Head of caudate nucleus (tissue), 42 donors: ENCODE measurements around the gene JAK1.

Experiments
- DNase-seq, 42 donors: peaks; one replicate each; pipeline versions ENCODE4 v3.0.0 to v3.0.0-alpha.2; 2020 to 2021; ENCODE audit warnings: mixed read lengths in 7 of 42
- intact Hi-C: fragments of 100-400 bp; cut with DNase I; formaldehyde crosslinking; loops from one replicate; pipeline ENCODE4 v1.15.0; 2022

The JAK1 gene

GRCh38 chr1:64981601-64982533 lies 15.5 kb upstream of the JAK1 start:
- DNase-seq = no peak
- intact Hi-C loops = no loop called here

- intact Hi-C loops = no loop called here
- DNase-seq = no peak
Observed at GRCh38 chr1:64980745-64981600, 14.6 kb upstream of the JAK1 start.

GRCh38 chr1:64979358-64979757 lies 13.0 kb upstream of the JAK1 start:
- DNase-seq = no peak
- intact Hi-C loops = no loop called here

- intact Hi-C loops = no loop called here
- DNase-seq = no peak
Observed at GRCh38 chr1:64976361-64976760, 10.0 kb upstream of the JAK1 start.

- intact Hi-C loops = no loop called here
- DNase-seq = peak in 10 of 42 donors; percentile 8 to 63 (median 26)
Observed at GRCh38 chr1:64975740-64976139, 9.4 kb upstream of the JAK1 start.

- no peak for DNase-seq
- intact Hi-C loops = no loop called here
Observed at GRCh38 chr1:64975127-64975526, 8.8 kb upstream of the JAK1 start.

- intact Hi-C loops = no loop called here
- no peak for DNase-seq
Observed at GRCh38 chr1:64974288-64974825, 8.0 kb upstream of the JAK1 start.

GRCh38 chr1:64973061-64973647 lies 6.8 kb upstream of the JAK1 start:
- DNase-seq = no peak

GRCh38 chr1:64969305-64970046 lies 3.1 kb upstream of the JAK1 start:
- intact Hi-C loops = loop anchor here (10.0 kb wide), 1 partner anchor 95 kb away; no protein-coding TSS in a partner anchor
- no peak for DNase-seq

More at GRCh38 chr1:64973061-64973647, 6.8 kb upstream of the JAK1 start:
- intact Hi-C loops = no loop called here

GRCh38 chr1:64967381-64967780 lies 1.0 kb upstream of the JAK1 start:
- no peak for DNase-seq
- intact Hi-C loops = loop anchor here (10.0 kb wide), 1 partner anchor 97 kb away; no protein-coding TSS in a partner anchor

- peak; percentile 16 to 71 (median 46) for DNase-seq
- intact Hi-C loops = loop anchor here (10.0 kb wide), 1 partner anchor 99 kb away; no protein-coding TSS in a partner anchor
Observed at GRCh38 chr1:64965366-64966157, 787 bp downstream of the JAK1 start.

- no peak for DNase-seq
- intact Hi-C loops = loop anchor here (10.0 kb wide), 1 partner anchor 101 kb away; no protein-coding TSS in a partner anchor
Observed at GRCh38 chr1:64963466-64963865, 2.9 kb downstream of the JAK1 start.

- intact Hi-C loops = loop anchor here (10.0 kb wide), 1 partner anchor 102 kb away; no protein-coding TSS in a partner anchor
- no peak for DNase-seq
Observed at GRCh38 chr1:64962441-64962840, 3.9 kb downstream of the JAK1 start.

- DNase-seq = no peak
- intact Hi-C loops = loop anchor here (10.0 kb wide), 1 partner anchor 103 kb away; no protein-coding TSS in a partner anchor
Observed at GRCh38 chr1:64961923-64962322, 4.4 kb downstream of the JAK1 start.

- intact Hi-C loops = loop anchor here (10.0 kb wide), 1 partner anchor 104 kb away; no protein-coding TSS in a partner anchor
- DNase-seq = no peak
Observed at GRCh38 chr1:64960731-64961130, 5.6 kb downstream of the JAK1 start.

GRCh38 chr1:64959986-64960385 lies 6.4 kb downstream of the JAK1 start:
- no peak for DNase-seq

GRCh38 chr1:64956733-64957441 lies 9.5 kb downstream of the JAK1 start:
- DNase-seq = no peak
- intact Hi-C loops = no loop called here

More at GRCh38 chr1:64959986-64960385, 6.4 kb downstream of the JAK1 start:
- intact Hi-C loops = loop anchor here (10.0 kb wide), 1 partner anchor 105 kb away; no protein-coding TSS in a partner anchor
